OCI-LY7 (cell line): Measurements from ENCODE around the gene RAB44. TPM values are rescaled to one million over a fixed set of nuclear protein-coding genes. Genes with fewer than 3 reads are reported as not detected.

Experiments used
- BruUV-seq: library from RNA; stranded (reverse); fragments of 400-500 nt; replicated peaks from 2 replicates; lab custom pipeline; 2021; lab: Mats Ljungman, UMichigan
- CTCF ChIA-PET: fragments of 300-600 bp; sonication (Branson Sonifier 250); formaldehyde crosslinking; loops from one replicate; lab custom pipeline; 2022; ENCODE audit warnings: antibody characterized with exemption; ENCODE audit not compliant: unreplicated experiment; lab: Charles Lee
- POLR2A ChIA-PET: fragments of 300-600 bp; sonication (Branson Sonifier 250); formaldehyde crosslinking; loops from one replicate; lab custom pipeline; 2022; ENCODE audit warnings: antibody characterized with exemption; lab: Charles Lee
- DNase-seq: peaks from one replicate; pipeline ENCODE4 v3.0.0-alpha.2; 2015; ENCODE audit warnings: low spot score
- H2AFZ ChIP-seq: fragments of 200-600 bp; sonication (generic), shearing (Covaris generic); 2 replicates; pipeline ENCODE4 v1.6.1; 2014; ENCODE audit warnings: mild to moderate bottlenecking, antibody characterized with exemption, low read length, moderate library complexity
- H3K27ac ChIP-seq: fragments of 200-600 bp; sonication (generic); 2 replicates; pipeline ENCODE4 v1.5.1; 2014; ENCODE audit warnings: mixed run types, low read depth, mild to moderate bottlenecking, moderate library complexity, low read length, inconsistent platforms; ENCODE audit not compliant: poor library complexity, severe bottlenecking
- H3K36me3 ChIP-seq: fragments of 200-600 bp; sonication (generic); 2 replicates; pipeline ENCODE4 v1.6.1; 2014; ENCODE audit warnings: mild to moderate bottlenecking, antibody characterized with exemption, low read length, moderate library complexity, mixed read lengths; ENCODE audit not compliant: insufficient read depth
- H3K4me1 ChIP-seq: fragments of 200-600 bp; sonication (generic); 2 replicates; pipeline ENCODE4 v1.5.1; 2014; ENCODE audit warnings: mild to moderate bottlenecking, low read length; ENCODE audit not compliant: insufficient read depth, poor library complexity, severe bottlenecking
- H3K4me2 ChIP-seq: fragments of 200-600 bp; sonication (generic); 2 replicates; pipeline ENCODE4 v1.6.1; 2014; ENCODE audit warnings: mild to moderate bottlenecking, low read length
- H3K4me3 ChIP-seq: fragments of 200-600 bp; sonication (generic); 2 replicates; pipeline ENCODE4 v1.5.1; 2014; ENCODE audit warnings: mild to moderate bottlenecking, low read depth, low read length; ENCODE audit not compliant: poor library complexity, severe bottlenecking
- H3K79me2 ChIP-seq: fragments of 200-600 bp; sonication (generic); 2 replicates; pipeline ENCODE4 v1.6.1; 2016; ENCODE audit warnings: low read depth, mild to moderate bottlenecking, low read length, moderate library complexity, mixed read lengths; ENCODE audit not compliant: insufficient read depth
- H3K9me2 ChIP-seq: fragments of 200-600 bp; sonication (generic); 2 replicates; pipeline ENCODE4 v1.6.1; 2016; ENCODE audit warnings: mild to moderate bottlenecking, low read length, mixed read lengths; ENCODE audit not compliant: insufficient read depth
- H3K9me3 ChIP-seq: fragments of 200-600 bp; sonication (generic); 2 replicates; pipeline ENCODE4 v1.6.1; 2014; ENCODE audit warnings: mild to moderate bottlenecking, mixed run types, low read length, mixed read lengths
- H4K20me1 ChIP-seq: fragments of 200-600 bp; sonication (generic); 2 replicates; pipeline ENCODE4 v1.6.1; 2014; ENCODE audit warnings: mild to moderate bottlenecking, antibody characterized with exemption, low read length, moderate library complexity, mixed read lengths; ENCODE audit not compliant: insufficient read depth
- EZH2phosphoT487 ChIP-seq: fragments of 200-600 bp; sonication (generic); IDR thresholded peaks from 2 replicates; pipeline ENCODE4 v1.6.1; 2018; ENCODE audit warnings: low read depth, borderline replicate concordance, mild to moderate bottlenecking, mixed run types, antibody characterized with exemption, low read length, moderate library complexity, mixed read lengths
- intact Hi-C: fragments of 100-400 bp; cut with micrococcal nuclease; formaldehyde crosslinking; loops from one replicate; pipeline ENCODE4 v1.10.0; 2022; ENCODE audit not compliant: unreplicated experiment
- total RNA-seq, 2 experiments: library from RNA; depleted of rRNA in 1 of 2; stranded (reverse); fragments of >200 nt in 1 of 2; shearing (Covaris generic) in 1 of 2; gene quantifications; 2 replicates each; pipeline ENCODE4 v1.2.3, GENCODE V29; 2014 to 2022
- TF ChIP-seq, protein P1 (sequence below): fragments of 200-600 bp; sonication (generic); conservative IDR thresholded peaks from 2 replicates; pipeline ENCODE4 v1.5.1; 2014; ENCODE audit warnings: mild to moderate bottlenecking, antibody characterized with exemption, low read length, moderate library complexity, mixed read lengths

The RAB44 gene
- total RNA-seq, 2 experiments from 2014 or later, result 0.09 TPM; not detected in 1

DNA sequence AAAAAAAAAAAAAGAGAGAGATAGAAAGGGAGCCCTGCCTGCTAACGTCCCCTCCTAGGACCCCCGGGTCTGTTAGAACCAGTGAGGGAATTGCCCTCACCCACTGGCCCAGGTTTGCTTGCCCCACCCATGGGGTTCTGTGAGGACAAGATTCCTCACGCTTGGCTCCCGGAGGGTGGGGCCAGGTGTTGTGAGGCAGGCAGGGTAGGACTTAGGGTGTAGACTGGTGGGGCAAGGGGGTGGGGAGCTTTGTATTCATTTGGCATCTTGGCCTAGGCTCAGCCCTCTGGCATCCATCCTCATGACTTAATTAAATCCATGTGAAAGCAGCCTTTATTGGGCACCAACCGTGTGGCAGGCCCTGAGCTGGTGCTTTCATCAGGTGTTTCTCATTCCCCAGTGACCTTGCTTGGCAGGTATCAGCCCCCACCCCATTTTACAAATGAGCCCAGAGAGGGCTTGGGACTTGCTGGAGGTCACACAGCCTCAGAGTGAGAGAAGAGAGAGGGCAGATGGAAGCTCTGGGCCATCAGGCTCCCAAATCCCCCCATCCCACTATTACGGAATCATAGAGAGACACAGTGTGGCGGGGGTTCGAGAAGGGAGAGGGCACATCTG, 19.0 kb downstream of the RAB44 start:
- H3K4me2 ChIP-seq, result no peak overlapping the region
- ChIA-PET POLR2A (interaction anchor here (0.6 kb wide), 1 partner anchor 134 kb away, joined by 8 read pairs; no protein-coding TSS in a partner anchor), CTCF (no interaction called here)
- intact Hi-C loops, result no loop called here
- H3K4me1 ChIP-seq, result peaks cover 25% of the 10 kb centered on the region
- no peaks in the 10 kb centered on the region for H4K20me1 ChIP-seq
- H3K9me2 ChIP-seq, result no peaks in the 10 kb centered on the region
- H2AFZ ChIP-seq, result no peak overlapping the region
- no peak overlapping the region for H3K27ac ChIP-seq
- no peak for TF ChIP-seq EZH2phosphoT487
- TF ChIP-seq, protein P1, sequence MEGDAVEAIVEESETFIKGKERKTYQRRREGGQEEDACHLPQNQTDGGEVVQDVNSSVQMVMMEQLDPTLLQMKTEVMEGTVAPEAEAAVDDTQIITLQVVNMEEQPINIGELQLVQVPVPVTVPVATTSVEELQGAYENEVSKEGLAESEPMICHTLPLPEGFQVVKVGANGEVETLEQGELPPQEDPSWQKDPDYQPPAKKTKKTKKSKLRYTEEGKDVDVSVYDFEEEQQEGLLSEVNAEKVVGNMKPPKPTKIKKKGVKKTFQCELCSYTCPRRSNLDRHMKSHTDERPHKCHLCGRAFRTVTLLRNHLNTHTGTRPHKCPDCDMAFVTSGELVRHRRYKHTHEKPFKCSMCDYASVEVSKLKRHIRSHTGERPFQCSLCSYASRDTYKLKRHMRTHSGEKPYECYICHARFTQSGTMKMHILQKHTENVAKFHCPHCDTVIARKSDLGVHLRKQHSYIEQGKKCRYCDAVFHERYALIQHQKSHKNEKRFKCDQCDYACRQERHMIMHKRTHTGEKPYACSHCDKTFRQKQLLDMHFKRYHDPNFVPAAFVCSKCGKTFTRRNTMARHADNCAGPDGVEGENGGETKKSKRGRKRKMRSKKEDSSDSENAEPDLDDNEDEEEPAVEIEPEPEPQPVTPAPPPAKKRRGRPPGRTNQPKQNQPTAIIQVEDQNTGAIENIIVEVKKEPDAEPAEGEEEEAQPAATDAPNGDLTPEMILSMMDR, result no peak
- DNase-seq, result no peak
- H3K79me2 ChIP-seq, result no peaks in the 10 kb centered on the region
- BruUV-seq, result no TSS peak
- no peak overlapping the region for H3K4me3 ChIP-seq
- H3K36me3 ChIP-seq, result no peaks in the 10 kb centered on the region
- H3K9me3 ChIP-seq, result no peaks in the 10 kb centered on the region

DNA sequence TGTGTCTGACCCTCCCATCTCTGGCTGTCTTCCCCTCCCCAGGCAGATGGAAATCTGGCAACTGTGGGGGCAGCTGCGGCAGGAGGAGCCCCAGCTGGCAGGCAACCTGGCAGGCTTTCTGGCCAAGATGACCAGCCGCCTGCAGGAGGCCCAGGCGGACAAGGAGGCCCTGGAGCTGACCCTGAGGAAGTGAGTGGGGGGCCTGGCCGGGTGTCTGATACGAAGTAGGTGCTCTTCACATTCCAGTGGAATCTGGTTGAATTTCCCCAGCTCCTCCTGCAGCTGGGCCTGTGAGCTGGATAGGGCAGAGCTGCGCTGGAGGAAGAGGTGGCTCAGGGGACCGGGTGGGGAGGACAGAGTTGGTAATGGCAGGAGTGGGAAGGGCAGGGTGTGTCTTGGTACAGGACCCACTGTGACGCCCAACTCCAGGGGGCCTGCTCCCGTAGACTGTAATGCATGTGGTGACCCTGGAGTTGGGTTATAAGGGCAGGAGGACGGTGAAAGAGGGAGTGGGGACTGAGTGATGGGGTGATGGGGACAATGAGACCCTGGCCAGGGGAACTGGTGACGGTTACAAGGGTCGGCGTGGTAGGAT, 19.7 kb downstream of the RAB44 start:
- BruUV-seq, result no TSS peak
- intact Hi-C loops, result no loop called here
- H3K79me2 ChIP-seq, result no peaks in the 10 kb centered on the region
- no peaks in the 10 kb centered on the region for H4K20me1 ChIP-seq
- H3K9me3 ChIP-seq, result no peaks in the 10 kb centered on the region
- H3K27ac ChIP-seq, result no peak overlapping the region
- H2AFZ ChIP-seq, result no peak overlapping the region
- peaks cover 25% of the 10 kb centered on the region for H3K4me1 ChIP-seq
- TF ChIP-seq, protein P1, result no peak
- TF ChIP-seq EZH2phosphoT487, result no peak
- H3K4me2 ChIP-seq, result no peak overlapping the region
- ChIA-PET CTCF (no interaction called here), POLR2A (interaction anchor here (0.6 to 0.9 kb wide), 2 partner anchors 53 to 134 kb away, joined by 3 to 8 read pairs; no protein-coding TSS in a partner anchor)
- H3K4me3 ChIP-seq, result no peak overlapping the region
- no peaks in the 10 kb centered on the region for H3K9me2 ChIP-seq
- no peaks in the 10 kb centered on the region for H3K36me3 ChIP-seq
- no peak for DNase-seq
